NB4 (cell line): ENCODE data around the gene C1S.

Experiments
- MYC ChIP-seq: IDR thresholded peaks from 2 replicates; pipeline ENCODE4 v1.6.1; 2011; ENCODE audit warnings: low read depth, low read length
- POLR2A ChIP-seq: IDR thresholded peaks from 2 replicates; pipeline ENCODE4 v1.6.1; 2011; ENCODE audit warnings: mild to moderate bottlenecking; ENCODE audit not compliant: insufficient read length; ENCODE audit errors: extremely low read depth
- TF ChIP-seq, protein P1 (sequence below): IDR thresholded peaks from one replicate; pipeline ENCODE4 v1.5.1; 2012; ENCODE audit warnings: low read depth, low read length

DNA sequence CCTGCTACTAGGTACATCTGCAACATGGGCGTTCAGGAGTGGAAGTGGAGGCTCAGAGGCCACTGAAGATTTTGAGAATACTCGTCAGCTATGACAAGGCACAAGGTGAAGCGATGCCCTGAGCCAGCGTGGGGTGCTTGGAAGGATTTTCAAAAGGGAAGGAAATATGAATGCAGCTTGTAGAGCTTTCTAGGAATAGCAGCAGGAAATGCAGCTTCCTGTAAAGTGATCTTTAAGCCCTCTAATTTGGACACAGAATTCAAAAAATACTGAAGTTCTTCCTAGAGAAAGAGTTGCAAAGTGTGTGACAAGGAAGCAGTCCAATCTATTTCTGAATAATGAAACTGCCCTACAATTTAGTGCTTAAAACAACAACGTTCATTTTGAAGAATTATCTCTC lies 13.2 kb upstream of the C1S start:
- TF ChIP-seq POLR2A = no peak
- TF ChIP-seq, protein P1, sequence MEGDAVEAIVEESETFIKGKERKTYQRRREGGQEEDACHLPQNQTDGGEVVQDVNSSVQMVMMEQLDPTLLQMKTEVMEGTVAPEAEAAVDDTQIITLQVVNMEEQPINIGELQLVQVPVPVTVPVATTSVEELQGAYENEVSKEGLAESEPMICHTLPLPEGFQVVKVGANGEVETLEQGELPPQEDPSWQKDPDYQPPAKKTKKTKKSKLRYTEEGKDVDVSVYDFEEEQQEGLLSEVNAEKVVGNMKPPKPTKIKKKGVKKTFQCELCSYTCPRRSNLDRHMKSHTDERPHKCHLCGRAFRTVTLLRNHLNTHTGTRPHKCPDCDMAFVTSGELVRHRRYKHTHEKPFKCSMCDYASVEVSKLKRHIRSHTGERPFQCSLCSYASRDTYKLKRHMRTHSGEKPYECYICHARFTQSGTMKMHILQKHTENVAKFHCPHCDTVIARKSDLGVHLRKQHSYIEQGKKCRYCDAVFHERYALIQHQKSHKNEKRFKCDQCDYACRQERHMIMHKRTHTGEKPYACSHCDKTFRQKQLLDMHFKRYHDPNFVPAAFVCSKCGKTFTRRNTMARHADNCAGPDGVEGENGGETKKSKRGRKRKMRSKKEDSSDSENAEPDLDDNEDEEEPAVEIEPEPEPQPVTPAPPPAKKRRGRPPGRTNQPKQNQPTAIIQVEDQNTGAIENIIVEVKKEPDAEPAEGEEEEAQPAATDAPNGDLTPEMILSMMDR = no peak
- TF ChIP-seq MYC = no peak
